Ureter (tissue), 1 donor: Measurements from ENCODE around the gene ARFGAP3. TPM values are rescaled to one million over a fixed set of nuclear protein-coding genes. Genes with fewer than 3 reads are reported as not detected.

Experiments
- DNase-seq: peaks from one replicate; pipeline ENCODE4 v3.0.0-alpha.2; 2020; ENCODE audit warnings: low spot score
- total RNA-seq: library from RNA; stranded (reverse); gene quantifications from one replicate; pipeline ENCODE4 v1.2.4, GENCODE V29; 2023
- donor health status: DM: yes; HTN: yes; CAD: no.

The ARFGAP3 gene
- total RNA-seq, result 32.8 TPM

- DNase-seq, result peak; percentile 93
Measured at GRCh38 chr22:42856865-42857704, at the start of gene ARFGAP3. Gene ARFGAP3, minus strand, starts transcription at chr22:42857273. Its CDS starts 91 bp downstream, at chr22:42857182.

- no peak for DNase-seq
Measured at GRCh38 chr22:42905702-42906183, 48.7 kb upstream of the ARFGAP3 start.

- no peak for DNase-seq
Measured at GRCh38 chr22:42905217-42905616, 48.1 kb upstream of the ARFGAP3 start.

GRCh38 chr22:42904050-42904449 is 47.0 kb upstream of the ARFGAP3 start:
- DNase-seq, result no peak

- DNase-seq, result peak; percentile 58
Measured at GRCh38 chr22:42902875-42903510, 45.9 kb upstream of the ARFGAP3 start.

GRCh38 chr22:42901790-42902508 is 44.9 kb upstream of the ARFGAP3 start:
- DNase-seq, result no peak

GRCh38 chr22:42897960-42898359 is 40.9 kb upstream of the ARFGAP3 start:
- DNase-seq, result no peak

GRCh38 chr22:42895541-42895981 is 38.5 kb upstream of the ARFGAP3 start:
- DNase-seq, result no peak

- DNase-seq, result no peak
Measured at GRCh38 chr22:42895087-42895486, 38.0 kb upstream of the ARFGAP3 start.

GRCh38 chr22:42893371-42894150 is 36.5 kb upstream of the ARFGAP3 start:
- no peak for DNase-seq

- no peak for DNase-seq
Measured at GRCh38 chr22:42892571-42893316, 35.7 kb upstream of the ARFGAP3 start.

GRCh38 chr22:42892156-42892555 is 35.1 kb upstream of the ARFGAP3 start:
- DNase-seq, result no peak

GRCh38 chr22:42891696-42892095 is 34.6 kb upstream of the ARFGAP3 start:
- DNase-seq, result no peak

- DNase-seq, result no peak
Measured at GRCh38 chr22:42891008-42891407, 33.9 kb upstream of the ARFGAP3 start.

GRCh38 chr22:42889304-42889703 is 32.2 kb upstream of the ARFGAP3 start:
- no peak for DNase-seq

- DNase-seq, result no peak
Measured at GRCh38 chr22:42887523-42888507, 30.7 kb upstream of the ARFGAP3 start.

- DNase-seq, result no peak
Measured at GRCh38 chr22:42887120-42887519, 30.0 kb upstream of the ARFGAP3 start.

GRCh38 chr22:42885446-42885845 is 28.4 kb upstream of the ARFGAP3 start:
- DNase-seq, result no peak

- no peak for DNase-seq
Measured at GRCh38 chr22:42884616-42885375, 27.7 kb upstream of the ARFGAP3 start.
